ENCODE measurements around the gene MKI67.
"Not testable (repeated sequence)": the region's sequence is repeated elsewhere in the genome, so short reads cannot be mapped to it uniquely, and the experiment has no call there.

The MKI67 gene

DNA sequence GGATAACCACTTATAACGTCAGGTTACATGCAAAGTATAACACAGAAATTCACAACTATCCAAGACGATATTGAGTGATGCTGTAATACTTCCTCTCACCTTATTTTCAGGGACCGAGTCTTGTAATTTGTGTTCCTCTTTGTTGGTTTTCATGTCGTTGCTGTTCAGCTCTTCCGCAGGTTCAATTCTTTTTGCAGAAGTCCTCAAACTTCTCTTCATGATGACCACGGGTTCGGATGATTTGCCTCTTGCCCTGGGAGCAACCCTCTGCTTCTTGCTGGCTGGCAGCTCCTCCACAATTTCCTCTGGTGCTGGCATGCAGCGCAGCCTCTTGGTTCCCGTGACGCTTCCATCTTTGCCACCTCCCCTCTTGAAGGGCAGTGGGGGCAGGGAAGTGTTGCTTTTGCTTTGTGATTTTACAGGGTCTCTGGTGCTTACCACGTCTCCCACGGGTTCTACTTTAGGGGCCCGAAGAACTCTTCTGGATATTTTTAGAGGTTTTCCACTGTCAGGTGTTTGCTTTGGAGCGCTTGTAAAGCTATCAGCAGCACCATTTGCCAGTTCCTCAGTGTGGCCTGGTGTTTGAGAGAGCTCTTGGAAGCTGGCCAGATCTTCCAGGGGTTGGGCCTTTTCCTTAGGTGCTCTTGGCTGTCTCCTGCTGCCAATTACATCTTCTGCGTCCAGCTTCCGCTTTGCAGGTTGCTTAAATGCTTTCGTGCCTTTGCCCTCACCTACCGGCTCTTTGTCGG lies 23.6 kb downstream of the MKI67 start:
- DNase-seq: peak; percentile 10

DNA sequence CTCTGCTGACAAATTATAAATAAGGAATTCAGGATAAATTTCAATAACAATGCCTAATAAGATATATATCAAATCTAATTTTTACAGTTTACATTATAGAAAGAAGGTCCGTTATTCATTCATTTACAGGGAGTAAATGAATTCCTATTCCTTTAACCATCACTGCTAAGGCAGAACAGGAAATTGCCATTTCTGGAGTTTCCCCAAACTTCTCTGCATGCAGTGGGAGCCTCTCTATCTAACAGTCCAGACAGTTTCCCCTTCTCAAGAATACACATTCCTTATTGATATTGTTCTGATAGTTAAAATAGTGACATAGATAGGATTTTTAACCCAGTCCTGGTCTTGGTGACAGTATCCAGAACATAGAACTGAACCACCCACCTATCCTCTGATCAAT lies 24.3 kb downstream of the MKI67 start:
- no peak for DNase-seq

DNA sequence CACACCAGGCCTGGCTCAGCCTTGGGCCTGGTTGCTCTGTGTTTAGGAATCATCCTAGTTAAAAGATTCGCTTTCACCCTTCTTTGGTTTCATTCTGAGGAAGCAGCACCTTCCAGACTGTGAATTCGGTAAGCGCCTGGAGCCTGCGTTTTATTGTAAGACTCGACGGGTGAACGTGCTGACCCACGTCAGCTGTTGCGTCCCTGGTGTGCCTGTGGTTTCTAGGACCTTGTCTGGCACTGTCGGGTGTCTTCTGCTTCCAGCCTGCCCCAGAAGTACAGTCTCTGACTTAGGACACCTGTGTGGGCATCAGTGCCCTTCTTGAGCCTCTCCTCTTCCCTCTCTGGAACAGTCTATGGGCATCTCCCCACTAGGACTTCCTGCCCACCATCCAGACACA lies 26.3 kb downstream of the MKI67 start:
- no peak for DNase-seq

DNA sequence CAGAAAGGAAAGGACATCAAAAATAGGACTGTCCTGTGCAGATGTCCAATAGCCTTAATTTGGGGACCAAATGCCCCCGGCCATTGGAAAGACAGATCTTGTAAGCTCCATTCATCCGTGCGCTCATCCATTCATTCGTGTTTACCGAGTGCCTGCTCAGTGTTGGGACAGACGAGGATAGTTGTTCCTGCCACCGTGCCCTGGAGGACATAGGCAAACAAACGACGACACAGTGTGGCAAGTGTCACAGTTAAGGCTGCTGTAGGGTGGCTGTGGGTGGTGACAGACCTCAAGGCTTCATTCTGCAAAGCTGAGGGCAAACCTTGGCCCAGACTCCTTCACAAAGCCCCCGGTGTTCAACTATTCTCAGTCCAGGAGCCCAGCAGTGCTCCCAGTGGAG lies 27.6 kb downstream of the MKI67 start:
- no peak for DNase-seq

DNA sequence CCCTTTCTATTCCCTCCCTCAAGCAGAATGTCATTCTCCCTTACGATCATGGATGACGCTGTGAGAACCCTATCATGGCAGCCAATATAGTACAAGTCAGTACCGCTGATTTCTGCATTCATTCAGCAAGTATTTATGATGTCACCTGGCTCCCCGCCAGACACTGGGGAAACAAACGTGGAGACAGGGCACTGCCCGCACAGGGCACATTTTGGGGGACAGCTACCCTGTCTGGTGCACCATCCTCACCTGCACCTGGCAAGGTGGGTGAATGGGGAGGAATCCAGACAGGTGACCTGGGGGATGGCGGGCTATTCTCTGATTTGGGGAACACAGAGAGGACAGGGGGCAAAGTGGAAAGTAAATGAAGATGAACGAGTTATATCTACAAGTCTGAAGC lies 28.4 kb downstream of the MKI67 start:
- no peak for DNase-seq

DNA sequence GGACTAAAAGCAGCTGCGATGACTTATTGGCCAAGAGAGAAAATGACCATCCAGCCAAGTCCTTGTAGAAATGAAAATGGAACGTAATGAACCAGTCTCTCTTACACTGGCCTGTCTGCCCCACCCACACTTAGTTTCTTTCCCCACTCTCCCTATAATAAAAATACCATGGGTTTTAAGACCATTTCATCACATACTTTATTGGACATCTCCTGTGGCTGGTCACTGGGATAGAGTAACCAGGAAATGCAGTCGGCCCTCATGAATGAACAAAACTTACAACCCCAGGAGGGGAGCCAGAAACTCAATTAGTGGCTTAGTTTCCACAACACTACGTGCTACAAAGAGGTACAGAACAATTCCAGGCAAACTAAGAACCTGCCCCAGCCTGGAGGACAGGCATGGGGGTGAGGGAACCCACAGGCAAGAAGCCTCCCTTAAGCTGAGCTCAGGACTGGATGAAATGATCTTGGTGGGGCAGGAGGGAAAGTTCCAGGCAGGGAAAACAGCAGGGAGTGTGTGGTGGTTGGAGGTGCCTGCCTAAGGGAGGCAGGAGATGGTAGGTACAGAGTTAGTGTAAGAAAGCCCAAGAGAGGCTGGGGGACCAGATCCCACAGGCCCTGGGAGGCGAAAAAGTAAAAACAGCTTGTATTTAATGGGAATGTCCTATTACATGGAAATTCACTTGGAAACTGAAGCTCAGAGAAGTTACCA lies 29.6 kb downstream of the MKI67 start:
- no peak for DNase-seq

DNA sequence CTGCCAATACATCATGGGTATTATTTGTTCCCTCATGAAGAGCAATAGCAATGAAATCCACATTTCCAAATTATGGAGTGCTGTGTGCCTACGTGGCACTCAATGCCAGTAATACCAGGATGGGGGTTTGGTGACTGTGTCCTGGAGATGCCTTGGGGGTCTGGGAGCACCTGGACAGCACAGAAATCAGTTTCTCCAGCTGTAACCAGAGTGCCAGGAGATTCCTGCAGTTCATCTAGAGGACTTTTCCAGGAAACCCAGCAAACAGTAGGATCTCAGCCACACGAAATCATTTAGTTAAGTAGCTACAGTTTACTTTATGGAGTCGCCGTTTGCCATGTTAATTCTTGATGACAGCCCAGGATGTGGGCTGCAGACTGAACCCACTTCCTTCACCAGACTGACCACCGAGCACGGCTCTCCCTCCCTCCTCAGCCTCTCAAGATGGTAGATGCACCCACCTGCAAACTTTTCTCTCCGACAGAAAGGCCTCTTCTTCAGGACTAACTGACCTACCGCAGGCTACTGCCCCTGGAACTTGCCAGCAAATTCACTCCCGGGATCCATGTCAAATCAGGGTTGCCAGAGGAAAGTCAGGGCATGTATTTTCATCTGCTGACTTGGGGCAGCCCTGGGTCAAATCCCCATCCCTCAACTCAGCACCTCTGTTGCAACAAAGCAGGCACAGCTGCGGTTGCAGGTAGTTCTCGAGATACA lies 30.3 kb downstream of the MKI67 start:
- peak; percentile 38 for DNase-seq

DNA sequence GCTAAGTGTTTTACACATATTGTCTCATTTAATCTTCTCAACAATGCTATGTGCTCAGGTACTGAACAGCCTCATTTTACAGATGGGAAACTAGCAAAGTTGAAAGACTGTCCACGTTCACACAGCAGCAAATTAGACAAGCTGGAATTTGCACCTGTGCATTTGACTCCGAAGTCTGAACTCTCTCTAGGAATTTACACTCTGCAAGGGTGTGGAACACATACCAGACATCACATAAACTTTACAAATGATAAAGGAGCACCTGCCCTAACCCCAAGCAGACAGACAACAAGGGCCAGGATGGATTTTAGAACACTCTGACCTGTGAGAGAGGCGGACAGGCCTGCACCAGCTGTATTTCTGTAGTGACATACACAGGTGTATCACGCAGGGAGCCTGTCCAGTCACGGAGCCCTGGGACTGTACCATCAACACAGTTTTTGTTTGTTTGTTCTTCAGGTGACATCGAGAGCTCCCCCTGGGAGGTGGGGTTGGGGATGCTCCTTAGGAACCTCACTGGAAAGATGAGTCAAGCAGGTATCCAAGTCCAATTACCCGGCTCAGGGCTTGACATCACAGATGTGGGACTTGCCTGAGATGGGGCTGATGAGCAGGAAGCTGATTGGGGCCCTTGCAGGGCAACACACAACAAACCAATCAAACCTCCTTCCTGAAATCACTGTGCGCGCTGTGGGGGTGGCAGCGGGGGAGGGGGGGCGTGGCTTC lies 31.0 kb downstream of the MKI67 start:
- DNase-seq: peak; percentile 17

DNA sequence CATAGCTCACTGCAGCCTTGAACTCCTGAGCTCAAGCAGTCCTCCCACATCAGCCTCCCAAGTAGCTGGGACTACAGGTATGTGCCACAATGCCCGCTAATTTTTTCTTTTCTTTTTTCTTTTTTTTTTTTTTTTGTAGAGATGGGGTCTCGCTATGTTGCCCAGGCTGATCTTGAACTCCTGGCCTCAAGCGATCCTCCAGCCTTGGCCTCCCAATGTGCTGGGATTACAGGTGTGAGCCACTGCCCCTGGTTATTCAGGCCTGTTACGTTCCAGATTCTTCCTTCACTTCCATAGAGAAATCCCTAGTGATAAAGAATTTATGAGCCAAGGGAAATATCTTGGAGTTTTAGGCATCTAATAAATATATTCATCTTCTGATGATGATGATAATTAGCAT lies 31.6 kb downstream of the MKI67 start:
- DNase-seq: not testable (repeated sequence)

DNA sequence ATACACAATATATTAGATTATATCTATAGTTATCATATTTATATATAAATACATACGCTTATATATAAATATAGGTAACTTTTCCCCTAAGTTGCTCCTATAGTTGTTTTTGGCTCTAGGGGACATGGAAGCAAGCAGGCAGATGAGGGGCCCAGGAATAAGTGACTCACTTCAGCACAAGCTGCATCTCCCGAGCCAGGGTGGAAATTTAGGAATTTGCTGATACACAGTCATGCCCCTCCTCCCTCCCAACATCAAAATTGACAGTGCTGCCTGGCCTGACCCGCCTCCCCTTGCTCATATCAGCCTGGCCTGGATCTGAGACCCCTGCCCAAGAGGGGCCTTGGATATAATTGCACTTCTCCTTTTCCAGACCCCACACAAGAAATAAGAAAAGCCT lies 33.8 kb downstream of the MKI67 start:
- no peak for DNase-seq

DNA sequence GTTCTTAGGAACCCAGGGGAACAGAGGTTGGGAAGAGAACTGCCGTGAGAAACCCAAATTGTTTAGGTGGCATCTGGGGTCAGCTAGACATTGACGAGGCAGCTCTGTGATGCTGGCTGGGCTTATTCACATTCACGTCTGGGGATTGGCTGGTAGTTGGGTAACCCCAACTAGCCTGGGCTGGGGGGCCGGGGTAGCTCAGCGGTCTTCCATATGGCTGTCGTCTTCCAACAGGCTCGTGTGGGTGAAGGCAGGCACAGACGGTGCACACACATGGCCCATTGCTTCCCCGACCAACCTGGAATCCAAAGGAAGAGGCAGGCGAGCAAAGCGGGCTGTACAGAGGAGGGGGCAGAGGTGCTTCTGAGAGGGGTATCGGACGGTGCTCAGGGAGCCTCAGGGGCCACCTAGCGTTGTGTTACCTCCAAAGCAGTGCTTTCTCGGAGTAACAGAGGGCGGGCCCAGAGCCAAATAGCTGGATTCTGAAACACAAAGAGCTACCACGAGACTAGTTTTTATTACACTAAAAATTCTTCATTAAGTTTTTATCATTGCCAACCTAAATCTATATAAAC lies 34.5 kb downstream of the MKI67 start:
- no peak for DNase-seq

DNA sequence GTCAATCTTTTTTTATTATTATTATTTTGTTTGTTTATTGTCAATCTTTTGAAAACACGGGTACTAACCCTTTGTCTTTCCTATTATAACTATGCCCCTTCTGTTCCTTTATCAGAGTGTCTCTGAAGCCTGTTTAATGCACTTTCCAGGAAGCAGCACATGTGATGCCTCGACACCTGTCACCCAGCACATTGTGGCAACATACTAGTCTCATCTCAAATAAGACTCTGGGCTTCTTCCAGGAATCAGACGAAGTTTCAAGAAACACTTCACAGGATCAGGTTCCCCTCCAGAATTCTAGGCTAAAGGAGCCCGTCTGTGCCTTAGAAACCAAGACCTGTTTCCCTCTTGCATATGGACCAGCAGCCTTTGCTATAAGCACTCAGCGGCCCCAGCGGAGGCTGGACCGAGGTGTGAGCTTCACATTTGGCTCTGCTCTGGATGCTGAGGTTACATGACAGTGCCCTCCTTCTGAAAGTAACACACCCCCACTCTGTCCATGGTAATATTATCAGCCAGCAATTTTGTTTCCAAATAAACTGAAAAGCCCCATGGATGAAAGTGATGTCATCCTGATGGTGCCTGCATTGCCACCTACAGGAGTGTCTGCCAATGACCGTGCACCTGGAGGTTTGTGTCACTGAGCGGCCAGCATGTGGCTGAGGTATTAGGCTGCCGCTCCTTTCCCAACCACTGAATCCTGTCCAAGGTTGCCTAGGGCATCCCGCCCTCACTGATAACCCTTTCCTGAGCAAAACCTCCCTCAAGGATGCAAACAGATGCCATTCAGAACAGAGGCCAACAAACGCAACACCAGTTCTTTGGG lies 38.1 kb downstream of the MKI67 start:
- peak; percentile 11 for DNase-seq

DNA sequence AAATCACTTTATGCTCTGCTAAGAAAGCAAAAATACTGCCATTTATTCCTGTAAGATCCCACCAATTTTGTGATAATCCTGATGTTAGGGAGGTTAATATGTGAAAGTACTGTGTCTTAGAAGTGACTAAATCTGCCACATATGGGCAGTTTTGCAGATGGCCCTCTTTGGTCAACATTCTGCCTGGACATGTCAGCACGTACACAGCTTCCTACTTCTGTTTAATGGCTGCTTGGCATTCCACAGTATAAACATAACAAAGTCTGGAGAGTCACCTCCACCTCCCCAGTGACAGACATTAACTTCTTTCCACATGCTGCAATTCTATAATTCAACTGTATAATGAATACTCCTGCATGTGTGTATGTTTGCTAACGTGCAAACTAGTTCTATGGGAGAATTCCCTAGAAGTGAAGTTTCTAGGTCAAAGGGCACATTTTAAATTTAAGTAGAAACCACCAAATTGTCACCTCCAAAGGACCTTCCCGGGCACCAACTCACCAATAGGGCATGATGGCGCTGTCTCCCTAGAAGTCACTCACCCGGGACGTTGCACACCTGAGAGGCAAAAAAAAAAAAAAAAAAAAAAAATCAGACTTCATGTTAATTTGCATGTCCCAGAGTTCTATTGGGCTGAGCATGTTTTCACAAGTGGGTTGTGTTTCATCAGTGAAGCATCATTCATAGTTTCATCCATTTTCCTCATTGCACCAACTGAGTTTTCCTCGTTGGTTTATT lies 38.9 kb downstream of the MKI67 start:
- DNase-seq: no peak

DNA sequence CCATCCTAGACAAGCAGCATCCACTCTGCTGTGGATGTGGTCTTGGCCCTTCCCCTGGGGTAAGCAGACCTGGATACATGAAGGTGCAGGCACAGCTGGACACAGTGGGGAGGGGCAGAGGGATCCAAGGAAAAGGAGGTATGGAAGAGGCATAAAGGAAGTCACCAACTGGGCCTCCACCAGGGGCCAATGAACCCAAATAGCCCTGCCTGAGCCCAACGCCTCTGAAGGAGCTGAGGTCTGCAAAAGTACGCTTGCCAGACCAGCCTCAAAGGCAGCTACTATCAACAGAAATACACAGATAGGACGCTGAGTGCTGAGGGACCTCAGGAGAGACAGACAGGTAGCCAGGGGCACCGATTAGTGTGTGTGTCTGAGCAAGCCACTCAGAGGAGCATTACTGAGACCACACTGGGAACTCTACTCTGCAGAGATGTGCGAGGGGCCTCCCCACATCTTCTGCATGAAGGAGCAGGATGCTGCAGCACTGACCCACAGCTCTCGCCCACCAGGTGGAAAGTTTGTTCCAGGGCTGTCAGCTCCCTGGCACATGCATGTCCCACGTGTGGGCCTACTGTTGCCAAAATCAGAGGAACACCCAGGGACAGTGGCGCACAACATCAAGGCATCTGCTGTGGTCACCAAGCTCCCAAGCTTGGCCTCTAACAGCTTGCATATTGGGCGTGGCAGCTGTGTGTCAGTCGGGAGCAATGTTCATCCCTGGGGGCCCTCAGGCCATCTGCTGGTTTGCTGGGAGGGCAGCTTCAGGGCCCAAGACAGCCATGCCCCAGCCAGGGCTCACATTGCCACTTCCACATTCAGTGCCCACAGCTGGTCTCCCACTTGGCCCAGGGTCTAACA lies 40.0 kb downstream of the MKI67 start:
- no peak for DNase-seq

DNA sequence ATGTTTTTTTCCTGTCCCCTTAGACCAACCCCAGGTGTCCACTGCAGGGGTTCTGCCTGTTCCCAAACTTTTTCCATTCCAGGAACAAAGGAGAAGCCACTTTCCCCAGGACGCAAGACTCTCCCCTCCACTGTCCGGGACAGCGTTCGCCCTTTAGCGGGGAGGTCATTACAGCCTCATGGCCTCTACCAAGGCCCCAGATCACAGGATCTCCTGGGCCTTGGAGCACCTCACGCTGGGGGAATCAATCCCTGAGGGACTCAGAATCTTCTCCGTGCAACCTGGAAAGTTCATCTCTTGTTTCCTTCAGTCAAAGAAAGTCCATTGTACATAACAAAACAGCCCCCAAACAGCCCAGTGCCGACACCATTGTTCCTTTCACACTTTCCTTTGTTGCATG lies 41.2 kb downstream of the MKI67 start:
- no peak for DNase-seq

DNA sequence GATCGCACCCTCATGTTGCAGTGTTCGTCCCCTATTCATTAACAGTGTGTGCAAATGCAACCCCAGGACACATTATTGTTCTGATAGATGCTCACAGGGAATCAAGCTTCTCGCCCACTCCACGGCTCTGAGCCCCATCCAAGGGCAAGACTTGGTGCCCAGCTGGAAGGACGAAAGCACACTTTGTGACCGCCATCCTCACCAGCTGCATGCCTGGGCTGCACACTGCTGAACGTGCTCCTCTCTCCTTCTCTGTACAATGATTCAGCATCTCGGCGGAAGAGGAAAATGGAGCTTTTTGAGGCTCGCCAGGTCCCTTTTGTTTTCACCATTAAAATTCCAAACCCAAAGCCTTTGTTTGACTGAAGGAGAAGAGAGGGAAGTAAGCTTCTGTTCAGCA lies 41.9 kb downstream of the MKI67 start:
- DNase-seq: no peak

DNA sequence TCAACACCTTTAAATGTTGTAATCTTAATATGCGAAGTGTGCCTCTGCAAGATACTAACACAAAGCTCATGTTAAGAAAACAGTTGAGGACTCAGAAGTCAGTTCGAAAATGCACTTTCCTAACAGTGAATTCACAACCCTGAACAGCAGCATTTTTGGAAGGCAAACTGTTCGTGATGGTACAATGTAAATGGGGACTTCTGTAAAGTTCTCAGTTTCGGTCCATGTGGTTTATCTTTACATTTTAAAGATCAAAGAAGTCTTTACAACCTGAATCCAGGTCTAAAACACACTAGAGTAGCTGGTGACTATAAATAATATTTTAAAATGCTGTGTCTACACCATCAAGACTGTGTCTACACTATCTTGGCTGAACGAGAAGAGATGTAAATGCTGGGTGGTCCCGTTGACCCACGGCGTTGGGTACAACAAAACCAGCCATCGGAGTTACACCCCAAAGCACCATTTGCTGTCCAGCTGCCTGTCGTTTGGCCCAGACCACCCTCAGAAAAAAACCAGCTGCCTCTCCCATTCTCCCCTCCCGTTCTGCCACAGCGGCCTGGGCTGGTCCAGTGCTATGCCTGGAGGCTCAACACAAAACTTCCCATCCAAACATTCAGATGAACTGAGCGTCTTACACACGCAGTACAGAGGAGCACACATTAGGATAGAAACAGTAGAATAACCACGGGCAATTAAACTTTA lies 42.9 kb downstream of the MKI67 start:
- DNase-seq: no peak

DNA sequence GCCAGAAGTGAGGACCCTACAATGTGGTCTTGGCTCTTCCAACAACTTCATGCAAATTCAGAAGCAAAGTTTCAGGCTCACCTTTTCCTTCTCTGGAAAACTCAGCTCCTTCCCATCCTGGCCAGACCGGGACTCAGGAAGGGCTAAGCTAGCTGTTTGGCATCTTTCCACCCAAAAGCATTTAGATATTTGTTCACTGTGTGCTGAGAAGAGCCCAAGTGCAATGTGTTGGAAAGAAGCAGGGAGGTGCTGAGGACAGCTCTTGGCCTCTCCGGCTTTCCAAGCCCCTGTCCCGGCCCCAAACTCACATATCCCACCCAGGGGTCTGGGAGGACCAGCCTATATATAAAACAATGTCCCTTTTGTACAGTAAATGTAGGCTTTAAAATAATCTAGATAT lies 44.5 kb downstream of the MKI67 start:
- DNase-seq: no peak

DNA sequence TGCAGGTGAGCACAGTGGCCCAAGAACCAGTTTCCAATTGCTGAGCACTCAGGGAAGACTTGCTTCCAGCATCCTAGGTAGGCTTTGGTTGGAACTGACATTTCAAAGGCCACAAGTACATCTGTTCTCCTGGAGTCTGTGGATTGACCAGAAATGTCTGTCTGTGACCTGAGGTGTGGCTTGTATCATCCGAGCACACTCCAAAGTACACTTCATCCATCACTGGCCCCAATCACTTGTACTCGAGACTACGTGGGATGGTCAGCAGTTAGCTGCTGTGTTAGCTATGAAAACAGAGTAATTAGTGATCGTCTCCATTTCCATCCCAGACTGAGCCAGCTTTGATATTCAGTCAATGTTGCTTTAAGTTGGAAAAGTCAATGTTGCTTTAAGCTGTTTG lies 45.0 kb downstream of the MKI67 start:
- no peak for DNase-seq

DNA sequence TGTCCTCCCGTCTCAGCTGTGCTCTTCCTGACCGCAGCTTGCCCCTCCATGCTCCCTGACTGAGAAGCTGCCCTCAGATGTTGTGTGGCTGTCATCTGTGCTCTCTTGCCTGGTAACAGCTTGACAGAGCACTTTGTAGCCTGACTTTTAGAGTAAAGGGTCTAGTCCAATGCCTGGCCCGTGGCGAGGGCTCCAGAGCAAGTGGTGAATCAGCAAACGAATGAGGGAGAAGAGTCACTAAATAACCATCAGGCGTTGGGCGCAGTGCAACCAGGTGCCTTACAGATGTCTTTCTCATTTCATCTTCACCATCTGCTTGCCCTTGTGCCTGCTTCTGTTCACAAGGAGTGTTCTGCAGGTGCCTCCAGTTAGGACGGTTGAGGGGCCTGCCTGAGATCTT lies 45.6 kb downstream of the MKI67 start:
- no peak for DNase-seq

All from hematopoietic multipotent progenitor cell treated with erythropoietin and hydrocortisone succinate and interleukin-3 and kit ligand, for 4 days (in vitro differentiated cells).